HepG2 (cell line): ENCODE measurements around the gene YBX2. TPM values are rescaled to one million over a fixed set of nuclear protein-coding genes. Genes with fewer than 3 reads are reported as not detected.

Experiments
- CBFB ChIP-seq: sonication (generic); formaldehyde crosslinking; IDR thresholded peaks from 2 replicates; pipeline ENCODE4 v1.4.0; 2020; ENCODE audit warnings: missing genetic modification reagents
- CEBPG ChIP-seq: IDR thresholded peaks from 2 replicates; pipeline ENCODE4 v1.6.1; 2016
- EP300 ChIP-seq, 3 experiments: sonication (generic) in 1 of 3; formaldehyde crosslinking in 1 of 3; IDR thresholded peaks; 2 replicates each; pipeline versions ENCODE4 v1.5.1 to v1.6.1; 2011 to 2020; ENCODE audit warnings: low read depth in 2 of 3, low read length in 2 of 3, borderline replicate concordance in 1 of 3, improper control_type of control experiment in 1 of 3, mild to moderate bottlenecking in 1 of 3, missing genetic modification reagents in 1 of 3, moderate library complexity in 1 of 3
- ETV6 ChIP-seq: sonication (generic); formaldehyde crosslinking; conservative IDR thresholded peaks from 2 replicates; pipeline ENCODE4 v1.4.0; 2020; ENCODE audit warnings: missing genetic modification reagents
- GTF3A ChIP-seq: sonication (generic); formaldehyde crosslinking; conservative IDR thresholded peaks from 2 replicates; pipeline ENCODE4 v1.4.0; 2020; ENCODE audit warnings: mild to moderate bottlenecking, missing genetic modification reagents
- KLF16 ChIP-seq, 2 experiments: sonication (generic) in 1 of 2; formaldehyde crosslinking in 1 of 2; IDR thresholded peaks; 2 replicates each; pipeline versions ENCODE4 v1.6.1 to v1.8.0; 2016 to 2023; ENCODE audit warnings: missing genetic modification reagents in 2 of 2, missing compliant biosample characterization in 1 of 2
- POLR2AphosphoS2 ChIP-seq: IDR thresholded peaks from 2 replicates; pipeline ENCODE4 v1.6.1; 2011; ENCODE audit warnings: low read depth, low read length, improper control_type of control experiment
- SALL1 ChIP-seq: sonication (generic); formaldehyde crosslinking; IDR thresholded peaks from 2 replicates; pipeline ENCODE4 v1.8.0; 2022; ENCODE audit warnings: mild to moderate bottlenecking, missing genetic modification reagents
- ZFY ChIP-seq: sonication (generic); formaldehyde crosslinking; IDR thresholded peaks from 2 replicates; pipeline ENCODE4 v1.4.0; 2020; ENCODE audit warnings: missing genetic modification reagents
- ZNF354B ChIP-seq: sonication (generic); formaldehyde crosslinking; IDR thresholded peaks from 2 replicates; pipeline ENCODE4 v1.8.0; 2022; ENCODE audit warnings: mild to moderate bottlenecking, missing genetic modification reagents
- ZNF543 ChIP-seq: sonication (generic); formaldehyde crosslinking; IDR thresholded peaks from 2 replicates; pipeline ENCODE4 v1.4.0; 2020; ENCODE audit warnings: mild to moderate bottlenecking, missing genetic modification reagents
- ZNF746 ChIP-seq: sonication (generic); formaldehyde crosslinking; IDR thresholded peaks from 2 replicates; pipeline ENCODE4 v1.8.0; 2022; ENCODE audit warnings: mild to moderate bottlenecking, missing genetic modification reagents
- ZNF761 ChIP-seq: sonication (generic); formaldehyde crosslinking; conservative IDR thresholded peaks from 2 replicates; pipeline ENCODE4 v1.4.0; 2020; ENCODE audit warnings: mild to moderate bottlenecking, missing genetic modification reagents
- polyA plus RNA-seq, 8 experiments: library from polyadenylated mRNA; depleted of rRNA in 3 of 8; stranded (reverse) in 7 of 8; unstranded in 1 of 8; fragments of >200 nt; fragmentation: Illumina TruSeq in 4 of 8; extraction: Trizol in 4 of 8; gene quantifications; 2 replicates each; pipeline versions ENCODE4 v1.2.1 to v1.2.3, GENCODE V29; 2011 to 2016; ENCODE audit warnings: low read depth in 4 of 8, missing spikeins in 1 of 8, mixed read lengths in 1 of 8; ENCODE audit not compliant: insufficient read depth in 1 of 8
- total RNA-seq, 5 experiments: library from RNA; depleted of rRNA; stranded (reverse); fragments of >200 nt; fragmentation: Illumina TruSeq; extraction: Trizol; gene quantifications; 2 replicates each; pipeline ENCODE4 v1.2.3, GENCODE V29; 2016; ENCODE audit warnings: low read depth in 1 of 5
- TF ChIP-seq, protein P1 (sequence below): sonication (generic); formaldehyde crosslinking; IDR thresholded peaks from 2 replicates; pipeline ENCODE4 v1.9.0; 2022; ENCODE audit warnings: missing genetic modification reagents, mild to moderate bottlenecking, borderline replicate concordance
- TF ChIP-seq, protein P2 (sequence below): sonication (generic); formaldehyde crosslinking; IDR thresholded peaks from 2 replicates; pipeline ENCODE4 v1.8.0; 2022; ENCODE audit warnings: mild to moderate bottlenecking, missing genetic modification reagents
- TF ChIP-seq, protein P3 (sequence below): sonication (generic); formaldehyde crosslinking; IDR thresholded peaks from 2 replicates; pipeline ENCODE4 v1.4.0; 2020; ENCODE audit warnings: missing genetic modification reagents, borderline replicate concordance
- TF ChIP-seq, protein P4 (sequence below): sonication (generic); formaldehyde crosslinking; IDR thresholded peaks from 2 replicates; pipeline ENCODE4 v1.8.0; 2022; ENCODE audit warnings: mild to moderate bottlenecking, missing genetic modification reagents, moderate library complexity

YBX2 gene
- total and polyA plus RNA-seq, 2 of the 13 experiments (the other 11 are each of a cell fraction or from before 2014, with no cell fraction given): 0.12 to 0.22 TPM

DNA sequence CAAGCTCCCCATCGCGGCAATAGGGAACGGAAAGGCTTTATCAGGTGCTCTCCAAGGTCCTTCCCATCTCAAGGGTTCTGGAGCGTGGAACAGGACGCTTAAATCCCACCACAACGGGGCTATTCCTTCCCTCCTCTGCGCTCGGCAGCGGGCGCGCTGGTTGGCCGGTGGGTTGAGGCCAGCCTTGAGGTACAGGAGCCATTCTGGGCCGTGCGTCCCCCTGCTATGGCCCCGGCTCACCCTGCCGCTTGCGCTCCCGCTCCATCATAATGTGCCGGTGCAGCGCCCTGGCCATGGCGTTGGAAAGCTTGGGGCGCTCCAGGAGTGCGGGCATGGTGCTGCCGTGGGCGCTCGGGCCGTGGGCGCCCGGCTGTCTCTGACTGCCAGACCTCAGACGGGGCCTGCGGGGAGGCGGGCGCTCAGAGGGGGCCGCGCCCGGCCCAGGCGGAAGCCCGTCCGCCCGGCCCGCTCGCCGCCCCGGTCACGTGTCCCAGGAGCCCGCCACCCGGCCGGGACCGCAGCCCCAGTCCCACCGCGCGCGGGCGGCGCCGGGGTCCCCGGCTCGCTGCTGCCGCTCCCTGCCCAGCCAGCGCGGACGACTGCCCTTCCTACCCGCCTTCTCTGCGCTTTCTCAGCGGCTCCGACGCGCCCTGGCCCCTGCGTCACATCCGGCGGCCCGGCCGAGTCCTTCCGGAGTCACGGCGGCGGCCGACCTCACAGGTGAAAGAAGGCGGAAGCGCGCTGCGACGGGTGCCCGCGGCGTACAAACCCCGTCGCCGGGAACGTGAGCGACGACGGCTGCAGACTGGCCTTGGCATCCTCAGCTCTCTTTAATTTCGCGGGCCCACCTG, 20.5 kb upstream of the YBX2 start, which contains the start of gene GPS2 (continued):
- TF ChIP-seq POLR2AphosphoS2: no peak; the same call in 1 of the 2 replicates
- no peak for TF ChIP-seq ZNF543 (CRISPR knock-in tag)
- TF ChIP-seq, protein P1, sequence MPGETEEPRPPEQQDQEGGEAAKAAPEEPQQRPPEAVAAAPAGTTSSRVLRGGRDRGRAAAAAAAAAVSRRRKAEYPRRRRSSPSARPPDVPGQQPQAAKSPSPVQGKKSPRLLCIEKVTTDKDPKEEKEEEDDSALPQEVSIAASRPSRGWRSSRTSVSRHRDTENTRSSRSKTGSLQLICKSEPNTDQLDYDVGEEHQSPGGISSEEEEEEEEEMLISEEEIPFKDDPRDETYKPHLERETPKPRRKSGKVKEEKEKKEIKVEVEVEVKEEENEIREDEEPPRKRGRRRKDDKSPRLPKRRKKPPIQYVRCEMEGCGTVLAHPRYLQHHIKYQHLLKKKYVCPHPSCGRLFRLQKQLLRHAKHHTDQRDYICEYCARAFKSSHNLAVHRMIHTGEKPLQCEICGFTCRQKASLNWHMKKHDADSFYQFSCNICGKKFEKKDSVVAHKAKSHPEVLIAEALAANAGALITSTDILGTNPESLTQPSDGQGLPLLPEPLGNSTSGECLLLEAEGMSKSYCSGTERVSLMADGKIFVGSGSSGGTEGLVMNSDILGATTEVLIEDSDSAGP: peak; percentile 68
- TF ChIP-seq ZNF354B (CRISPR knock-in tag): no peak; the same call in 1 of the 2 replicates
- TF ChIP-seq ZNF761 (CRISPR knock-in tag): 0 out of 2 replicates have a peak, but pooled peaks have one; percentile 31
- TF ChIP-seq, protein P2, sequence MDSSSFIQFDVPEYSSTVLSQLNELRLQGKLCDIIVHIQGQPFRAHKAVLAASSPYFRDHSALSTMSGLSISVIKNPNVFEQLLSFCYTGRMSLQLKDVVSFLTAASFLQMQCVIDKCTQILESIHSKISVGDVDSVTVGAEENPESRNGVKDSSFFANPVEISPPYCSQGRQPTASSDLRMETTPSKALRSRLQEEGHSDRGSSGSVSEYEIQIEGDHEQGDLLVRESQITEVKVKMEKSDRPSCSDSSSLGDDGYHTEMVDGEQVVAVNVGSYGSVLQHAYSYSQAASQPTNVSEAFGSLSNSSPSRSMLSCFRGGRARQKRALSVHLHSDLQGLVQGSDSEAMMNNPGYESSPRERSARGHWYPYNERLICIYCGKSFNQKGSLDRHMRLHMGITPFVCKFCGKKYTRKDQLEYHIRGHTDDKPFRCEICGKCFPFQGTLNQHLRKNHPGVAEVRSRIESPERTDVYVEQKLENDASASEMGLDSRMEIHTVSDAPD (CRISPR knock-in tag): 0 out of 2 replicates have a peak, but pooled peaks have one; percentile 47
- TF ChIP-seq SALL1 (CRISPR knock-in tag): peak; percentile 81
- TF ChIP-seq ETV6 (CRISPR knock-in tag): peak; percentile 78; the same call in 1 of the 2 replicates
- TF ChIP-seq, protein P3, sequence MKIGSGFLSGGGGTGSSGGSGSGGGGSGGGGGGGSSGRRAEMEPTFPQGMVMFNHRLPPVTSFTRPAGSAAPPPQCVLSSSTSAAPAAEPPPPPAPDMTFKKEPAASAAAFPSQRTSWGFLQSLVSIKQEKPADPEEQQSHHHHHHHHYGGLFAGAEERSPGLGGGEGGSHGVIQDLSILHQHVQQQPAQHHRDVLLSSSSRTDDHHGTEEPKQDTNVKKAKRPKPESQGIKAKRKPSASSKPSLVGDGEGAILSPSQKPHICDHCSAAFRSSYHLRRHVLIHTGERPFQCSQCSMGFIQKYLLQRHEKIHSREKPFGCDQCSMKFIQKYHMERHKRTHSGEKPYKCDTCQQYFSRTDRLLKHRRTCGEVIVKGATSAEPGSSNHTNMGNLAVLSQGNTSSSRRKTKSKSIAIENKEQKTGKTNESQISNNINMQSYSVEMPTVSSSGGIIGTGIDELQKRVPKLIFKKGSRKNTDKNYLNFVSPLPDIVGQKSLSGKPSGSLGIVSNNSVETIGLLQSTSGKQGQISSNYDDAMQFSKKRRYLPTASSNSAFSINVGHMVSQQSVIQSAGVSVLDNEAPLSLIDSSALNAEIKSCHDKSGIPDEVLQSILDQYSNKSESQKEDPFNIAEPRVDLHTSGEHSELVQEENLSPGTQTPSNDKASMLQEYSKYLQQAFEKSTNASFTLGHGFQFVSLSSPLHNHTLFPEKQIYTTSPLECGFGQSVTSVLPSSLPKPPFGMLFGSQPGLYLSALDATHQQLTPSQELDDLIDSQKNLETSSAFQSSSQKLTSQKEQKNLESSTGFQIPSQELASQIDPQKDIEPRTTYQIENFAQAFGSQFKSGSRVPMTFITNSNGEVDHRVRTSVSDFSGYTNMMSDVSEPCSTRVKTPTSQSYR (CRISPR knock-in tag): peak; percentile 10; the same call in 1 of the 2 replicates
- no peak for TF ChIP-seq EP300 (IDR thresholded peaks at IDR 0.05; ENCODE audit: low read depth in 2 of 2, low read length in 2 of 2)
- no peak for TF ChIP-seq EP300 (CRISPR knock-in tag; IDR thresholded peaks at IDR 0.05; ENCODE audit: borderline replicate concordance)
- TF ChIP-seq CBFB (CRISPR knock-in tag): peak; percentile 87
- TF ChIP-seq, protein P4, sequence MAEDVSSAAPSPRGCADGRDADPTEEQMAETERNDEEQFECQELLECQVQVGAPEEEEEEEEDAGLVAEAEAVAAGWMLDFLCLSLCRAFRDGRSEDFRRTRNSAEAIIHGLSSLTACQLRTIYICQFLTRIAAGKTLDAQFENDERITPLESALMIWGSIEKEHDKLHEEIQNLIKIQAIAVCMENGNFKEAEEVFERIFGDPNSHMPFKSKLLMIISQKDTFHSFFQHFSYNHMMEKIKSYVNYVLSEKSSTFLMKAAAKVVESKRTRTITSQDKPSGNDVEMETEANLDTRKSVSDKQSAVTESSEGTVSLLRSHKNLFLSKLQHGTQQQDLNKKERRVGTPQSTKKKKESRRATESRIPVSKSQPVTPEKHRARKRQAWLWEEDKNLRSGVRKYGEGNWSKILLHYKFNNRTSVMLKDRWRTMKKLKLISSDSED (CRISPR knock-in tag): 0 out of 2 replicates have a peak, but pooled peaks have one; percentile 43
- TF ChIP-seq CEBPG (CRISPR knock-in tag): peak; percentile 43; the same call in 1 of the 2 replicates
- TF ChIP-seq KLF16 (CRISPR knock-in tag; IDR thresholded peaks at IDR 0.05): peak in 1 of 2 experiments; percentile 82; a peak in 2 of 4 replicates
- peak; percentile 68; the same call in 1 of the 2 replicates for TF ChIP-seq GTF3A (CRISPR knock-in tag)
- TF ChIP-seq ZNF746: peak; percentile 69; the same call in 1 of the 2 replicates
- peak; percentile 84 for TF ChIP-seq ZFY (CRISPR knock-in tag)
